Testis (tissue), 3 donors: ENCODE measurements around the gene FBXL7. TPM values are rescaled to one million over a fixed set of nuclear protein-coding genes. Genes with fewer than 3 reads are reported as not detected.

Experiments used
- DNase-seq: peaks from one replicate; pipeline ENCODE4 v3.0.0-alpha.2; 2019
- H3K27ac ChIP-seq, 2 donors: fragments of 200-600 bp; sonication (generic); one replicate each; pipeline ENCODE4 v1.5.1; 2019
- H3K27me3 ChIP-seq: fragments of 200-600 bp; sonication (generic); one replicate; pipeline ENCODE4 v1.5.1; 2019
- H3K36me3 ChIP-seq: fragments of 200-600 bp; sonication (generic); one replicate; pipeline ENCODE4 v1.5.1; 2017; ENCODE audit warnings: low read depth; ENCODE audit errors: missing control alignments
- H3K4me1 ChIP-seq: fragments of 200-600 bp; sonication (generic); one replicate; pipeline ENCODE4 v1.5.1; 2019
- H3K4me3 ChIP-seq, 2 donors: fragments of 200-600 bp; sonication (generic); one replicate each; pipeline ENCODE4 v1.5.1; 2017 to 2019
- H3K9me3 ChIP-seq: fragments of 200-600 bp; sonication (generic); one replicate; pipeline ENCODE4 v1.5.1; 2017
- CTCF ChIP-seq, 3 experiments: fragments of 450-650 bp in 2 of 3; fragments of 200-600 bp in 1 of 3; sonication (generic) in 1 of 3; IDR thresholded peaks; one replicate each; pipeline ENCODE4 v1.5.1; 2016 to 2019; ENCODE audit warnings: antibody characterized with exemption in 3 of 3, mild to moderate bottlenecking in 2 of 3, moderate library complexity in 1 of 3
- POLR2A ChIP-seq: fragments of 450-650 bp; IDR thresholded peaks from one replicate; pipeline ENCODE4 v1.6.1; 2017; ENCODE audit warnings: antibody characterized with exemption, mild to moderate bottlenecking, moderate library complexity
- WGBS, 2 donors: methylation state at CpG; one replicate each; pipeline ENCODE4 v1.1.5; 2018; 5-methylcytosine and 5-hydroxymethylcytosine counted together
- intact Hi-C: fragments of 100-400 bp; cut with DNase I; formaldehyde crosslinking; loops from one replicate; pipeline ENCODE4 v1.15.1; 2023; ENCODE audit warnings: low total_unique reads
- polyA plus RNA-seq: library from polyadenylated mRNA; stranded (reverse); fragments of 350-450 nt; fragmentation: Illumina TruSeq; extraction: RNeasy Lipid Tissue Mini Kit (QIAGEN cat#74804); gene quantifications from one replicate; pipeline ENCODE4 v1.2.3, GENCODE V29; 2014; ENCODE audit warnings: low read depth, low replicate concordance; ENCODE audit not compliant: insufficient read depth
- total RNA-seq, 2 donors: library from RNA; depleted of rRNA; stranded (reverse); fragments of >200 nt; gene quantifications; one replicate each; pipeline ENCODE4 v1.2.3, GENCODE V29; 2016

FBXL7 gene
- total and polyA plus RNA-seq, 3 donors from 2014 or later, result 9.8 to 17.3 (median 15.2) TPM

GRCh38 chr5:15720515-15720914, 220.5 kb downstream of the FBXL7 start:
- peaks cover 12% of the 10 kb centered on the region for H3K4me1 ChIP-seq
- no peaks in the 10 kb centered on the region for H3K36me3 ChIP-seq
- H3K9me3 ChIP-seq, result no peaks in the 10 kb centered on the region
- H3K27me3 ChIP-seq, result no peaks in the 10 kb centered on the region
- H3K4me3 ChIP-seq, result no peak overlapping the region
- intact Hi-C loops, result no loop called here
- no peak for TF ChIP-seq CTCF (IDR thresholded peaks at IDR 0.05)
- TF ChIP-seq POLR2A, result no peak
- no peak for DNase-seq
- no peak overlapping the region for H3K27ac ChIP-seq

GRCh38 chr5:15722305-15722704, 222.3 kb downstream of the FBXL7 start:
- no peaks in the 10 kb centered on the region for H3K9me3 ChIP-seq
- H3K4me1 ChIP-seq, result peaks cover 12% of the 10 kb centered on the region
- intact Hi-C loops, result no loop called here
- H3K4me3 ChIP-seq, result no peak overlapping the region
- H3K27ac ChIP-seq, result no peak overlapping the region
- TF ChIP-seq CTCF (IDR thresholded peaks at IDR 0.05) (no peak), POLR2A (no peak)
- 72 to 75% methylated on average over 7 of the region's 7 CpGs for WGBS, 2 donors
- no peak for DNase-seq
- H3K27me3 ChIP-seq, result no peaks in the 10 kb centered on the region
- H3K36me3 ChIP-seq, result no peaks in the 10 kb centered on the region

- DNase-seq, result no peak
- Histone ChIP-seq H3K4me1 (no peaks in the 10 kb centered on the region), H3K36me3 (no peaks in the 10 kb centered on the region), H3K4me3 (no peak overlapping the region), H3K27ac (no peak overlapping the region), H3K27me3 (no peaks in the 10 kb centered on the region), H3K9me3 (no peaks in the 10 kb centered on the region)
- TF ChIP-seq CTCF (IDR thresholded peaks at IDR 0.05), result no peak
- no peak for TF ChIP-seq POLR2A
- intact Hi-C loops, result no loop called here
Observed at GRCh38 chr5:15727375-15727774, 227.4 kb downstream of the FBXL7 start.

- intact Hi-C loops, result no loop called here
- Histone ChIP-seq H3K4me1 (no peaks in the 10 kb centered on the region), H3K27ac (no peak overlapping the region), H3K4me3 (no peak overlapping the region), H3K27me3 (no peaks in the 10 kb centered on the region), H3K9me3 (no peaks in the 10 kb centered on the region), H3K36me3 (no peaks in the 10 kb centered on the region)
- no peak for DNase-seq
- TF ChIP-seq CTCF (IDR thresholded peaks at IDR 0.05), result no peak
- no peak for TF ChIP-seq POLR2A
- WGBS, 2 donors, result 92 to 93% methylated on average over 4 of the region's 4 CpGs
Observed at GRCh38 chr5:15728811-15729210, 228.8 kb downstream of the FBXL7 start.

- no peak overlapping the region for H3K27ac ChIP-seq
- TF ChIP-seq POLR2A (no peak), CTCF (IDR thresholded peaks at IDR 0.05) (no peak)
- 71 to 78% methylated on average over 4 of the region's 4 CpGs for WGBS, 2 donors
- H3K36me3 ChIP-seq, result no peaks in the 10 kb centered on the region
- no peaks in the 10 kb centered on the region for H3K9me3 ChIP-seq
- no peak overlapping the region for H3K4me3 ChIP-seq
- no peak for DNase-seq
- H3K27me3 ChIP-seq, result no peaks in the 10 kb centered on the region
- intact Hi-C loops, result no loop called here
- H3K4me1 ChIP-seq, result no peaks in the 10 kb centered on the region
Observed at GRCh38 chr5:15731699-15732098, 231.7 kb downstream of the FBXL7 start.
